Upper lobe of left lung (tissue), 4 donors: Measurements from ENCODE around the gene MACROD2.

Experiments used
- EP300 ChIP-seq, 4 donors: sonication (generic); formaldehyde crosslinking; IDR thresholded peaks; one replicate each; pipeline ENCODE4 v1.5.1; 2017; ENCODE audit warnings: antibody characterized with exemption in 4 of 4, control low read depth in 2 of 4
- POLR2A ChIP-seq, 4 donors: fragments of 450-650 bp; IDR thresholded peaks; one replicate each; pipeline ENCODE4 v1.5.1; 2016 to 2017; ENCODE audit warnings: antibody characterized with exemption in 4 of 4, mild to moderate bottlenecking in 2 of 4
- TF ChIP-seq, protein P1 (sequence below), 6 experiments: fragments of 450-650 bp in 4 of 6; fragments of 200-600 bp in 2 of 6; sonication (generic) in 2 of 6; IDR thresholded peaks; one replicate each; pipeline ENCODE4 v1.5.1; 2016 to 2019; ENCODE audit warnings: antibody characterized with exemption in 6 of 6

DNA sequence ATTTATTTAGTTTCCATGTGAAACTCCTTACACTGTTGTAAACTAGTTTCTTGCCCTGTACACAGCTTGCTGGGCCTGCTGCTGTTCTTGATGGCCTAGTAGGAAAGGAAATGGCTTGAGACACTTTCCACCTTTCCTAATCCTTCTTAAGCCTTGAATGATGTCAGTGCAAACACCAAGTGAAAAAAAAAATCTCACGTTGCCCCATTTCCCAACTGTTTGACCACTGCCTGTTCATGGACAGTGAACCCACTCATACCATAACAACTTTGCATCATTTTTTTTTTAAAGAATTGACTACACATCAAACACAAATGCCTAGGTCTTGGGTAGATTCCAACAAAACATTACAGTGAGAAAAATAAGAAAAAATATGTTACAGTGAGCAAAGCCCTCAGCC is 995.7 kb downstream of the MACROD2 start:
- TF ChIP-seq, protein P1, sequence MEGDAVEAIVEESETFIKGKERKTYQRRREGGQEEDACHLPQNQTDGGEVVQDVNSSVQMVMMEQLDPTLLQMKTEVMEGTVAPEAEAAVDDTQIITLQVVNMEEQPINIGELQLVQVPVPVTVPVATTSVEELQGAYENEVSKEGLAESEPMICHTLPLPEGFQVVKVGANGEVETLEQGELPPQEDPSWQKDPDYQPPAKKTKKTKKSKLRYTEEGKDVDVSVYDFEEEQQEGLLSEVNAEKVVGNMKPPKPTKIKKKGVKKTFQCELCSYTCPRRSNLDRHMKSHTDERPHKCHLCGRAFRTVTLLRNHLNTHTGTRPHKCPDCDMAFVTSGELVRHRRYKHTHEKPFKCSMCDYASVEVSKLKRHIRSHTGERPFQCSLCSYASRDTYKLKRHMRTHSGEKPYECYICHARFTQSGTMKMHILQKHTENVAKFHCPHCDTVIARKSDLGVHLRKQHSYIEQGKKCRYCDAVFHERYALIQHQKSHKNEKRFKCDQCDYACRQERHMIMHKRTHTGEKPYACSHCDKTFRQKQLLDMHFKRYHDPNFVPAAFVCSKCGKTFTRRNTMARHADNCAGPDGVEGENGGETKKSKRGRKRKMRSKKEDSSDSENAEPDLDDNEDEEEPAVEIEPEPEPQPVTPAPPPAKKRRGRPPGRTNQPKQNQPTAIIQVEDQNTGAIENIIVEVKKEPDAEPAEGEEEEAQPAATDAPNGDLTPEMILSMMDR (IDR thresholded peaks at IDR 0.05), result no peak
- no peak for TF ChIP-seq POLR2A (IDR thresholded peaks at IDR 0.05)
- TF ChIP-seq EP300 (IDR thresholded peaks at IDR 0.05), result no peak
